Measurements from ENCODE around the gene SLC20A1.

- TF ChIP-seq POLR2AphosphoS5 (IDR thresholded peaks at IDR 0.05): no peak
- no peak for TF ChIP-seq EP300 (IDR thresholded peaks at IDR 0.05)
- TF ChIP-seq CTCF (IDR thresholded peaks at IDR 0.05): no peak
- no peak for TF ChIP-seq POLR2A (IDR thresholded peaks at IDR 0.05)
Observed at GRCh38 chr2:112703684-112704083, 57.9 kb downstream of the SLC20A1 start.
